SIG-M5 treated with dmso at 0.1 percent for 504 hours (cell line): ENCODE measurements around the gene ALPK1.
"Not testable (repeated sequence)": the region's sequence is repeated elsewhere in the genome, so short reads cannot be mapped to it uniquely, and the experiment has no call there.

Source experiments
- DNase-seq: peaks from one replicate; lab custom pipeline; 2025; ENCODE audit not compliant: unreplicated experiment; lab: John Stamatoyannopoulos, UW

ALPK1 gene

GRCh38 chr4:112284166-112284565 is 13.0 kb upstream of the ALPK1 start:
- no peak for DNase-seq

GRCh38 chr4:112284662-112285411 is 12.3 kb upstream of the ALPK1 start:
- DNase-seq: peak; percentile 83

- DNase-seq: no peak
Measured at GRCh38 chr4:112287258-112287989, 9.7 kb upstream of the ALPK1 start.

GRCh38 chr4:112288455-112288854 is 8.7 kb upstream of the ALPK1 start:
- no peak for DNase-seq

- DNase-seq: no peak
Measured at GRCh38 chr4:112289407-112290253, 7.5 kb upstream of the ALPK1 start.

GRCh38 chr4:112290341-112290740 is 6.8 kb upstream of the ALPK1 start:
- no peak for DNase-seq

- no peak for DNase-seq
Measured at GRCh38 chr4:112299721-112300120, 2.6 kb downstream of the ALPK1 start.

- DNase-seq: no peak
Measured at GRCh38 chr4:112302320-112303274, 5.4 kb downstream of the ALPK1 start.

- DNase-seq: not testable (repeated sequence)
Measured at GRCh38 chr4:112305477-112305876, 8.3 kb downstream of the ALPK1 start.

GRCh38 chr4:112309263-112309791 is 12.2 kb downstream of the ALPK1 start:
- not testable (repeated sequence) for DNase-seq

GRCh38 chr4:112311516-112311915 is 14.3 kb downstream of the ALPK1 start:
- no peak for DNase-seq

- DNase-seq: peak; percentile 91
Measured at GRCh38 chr4:112312610-112313239, 15.6 kb downstream of the ALPK1 start.

GRCh38 chr4:112315446-112315845 is 18.3 kb downstream of the ALPK1 start:
- DNase-seq: no peak

GRCh38 chr4:112316360-112316759 is 19.2 kb downstream of the ALPK1 start:
- peak; percentile 29 for DNase-seq

GRCh38 chr4:112318239-112319142 is 21.3 kb downstream of the ALPK1 start:
- DNase-seq: no peak

- peak; percentile 64 for DNase-seq
Measured at GRCh38 chr4:112321776-112322684, 24.9 kb downstream of the ALPK1 start.

GRCh38 chr4:112322866-112323265 is 25.7 kb downstream of the ALPK1 start:
- DNase-seq: no peak

- DNase-seq: no peak
Measured at GRCh38 chr4:112325530-112325929, 28.4 kb downstream of the ALPK1 start.
